Activated T-helper 9 cell treated with anti-CD3 and anti-CD28 coated beads, Interleukin-2, amount 50 U/mL, for 16 hours (primary cell): Measurements from ENCODE around the gene ADD2.
"Not testable (repeated sequence)": the region's sequence is repeated elsewhere in the genome, so short reads cannot be mapped to it uniquely, and the experiment has no call there.

Experiments used
- DNase-seq: peaks from one replicate; pipeline ENCODE4 v3.0.0-alpha.2; 2020; ENCODE audit warnings: low read depth

ADD2 gene

GRCh38 chr2:70767699-70768589 lies at the start of gene ADD2:
Gene ADD2 (minus strand): TSS chr2:70768200. CDS start chr2:70706408, 61,792 bp downstream.
- no peak for DNase-seq

GRCh38 chr2:70817284-70817954 lies 49.4 kb upstream of the ADD2 start:
- no peak for DNase-seq

- no peak for DNase-seq
Measured at GRCh38 chr2:70816726-70817125, 48.7 kb upstream of the ADD2 start.

- no peak for DNase-seq
Measured at GRCh38 chr2:70808983-70809958, 41.3 kb upstream of the ADD2 start.

GRCh38 chr2:70807828-70808118 lies 39.8 kb upstream of the ADD2 start:
- DNase-seq: no peak

GRCh38 chr2:70807102-70807827 lies 39.3 kb upstream of the ADD2 start:
- DNase-seq: no peak

GRCh38 chr2:70806620-70807019 lies 38.6 kb upstream of the ADD2 start:
- no peak for DNase-seq

GRCh38 chr2:70806013-70806412 lies 38.0 kb upstream of the ADD2 start:
- no peak for DNase-seq

- no peak for DNase-seq
Measured at GRCh38 chr2:70801607-70802263, 33.7 kb upstream of the ADD2 start.

GRCh38 chr2:70799706-70800105 lies 31.7 kb upstream of the ADD2 start:
- no peak for DNase-seq

GRCh38 chr2:70797996-70798395 lies 30.0 kb upstream of the ADD2 start:
- not testable (repeated sequence) for DNase-seq

GRCh38 chr2:70797506-70797905 lies 29.5 kb upstream of the ADD2 start:
- DNase-seq: no peak

GRCh38 chr2:70796262-70796661 lies 28.3 kb upstream of the ADD2 start:
- DNase-seq: no peak

GRCh38 chr2:70795164-70795995 lies 27.4 kb upstream of the ADD2 start:
- DNase-seq: no peak

- DNase-seq: no peak
Measured at GRCh38 chr2:70793450-70793849, 25.4 kb upstream of the ADD2 start.

GRCh38 chr2:70790136-70790828 lies 22.3 kb upstream of the ADD2 start, which contains the start of gene FIGLA:
Gene FIGLA (minus strand): TSS chr2:70790643. CDS start chr2:70790638, 5 bp downstream.
- no peak for DNase-seq

GRCh38 chr2:70789304-70790135 lies 21.5 kb upstream of the ADD2 start:
- DNase-seq: no peak

GRCh38 chr2:70785137-70785911 lies 17.3 kb upstream of the ADD2 start:
- no peak for DNase-seq
